Bronchial epithelial cell (primary cell): ENCODE results near the gene PHF13. TPM values are rescaled to one million over a fixed set of nuclear protein-coding genes. Genes with fewer than 3 reads are reported as not detected.
"Not testable (repeated sequence)": the region's sequence is repeated elsewhere in the genome, so short reads cannot be mapped to it uniquely, and the experiment has no call there.

Experiments
- DNase-seq: peaks from one replicate; pipeline ENCODE4 v3.0.0-alpha.2; 2010; ENCODE audit warnings: low read depth
- FAIRE-seq: peaks from 2 replicates; lab custom pipeline; 2011; peaks lifted over from hg19 to GRCh38; lab: Jason Lieb, UNC
- H3K27me3 ChIP-seq: 2 replicates; pipeline ENCODE4 v1.5.1; 2011; ENCODE audit warnings: low read length; ENCODE audit not compliant: control insufficient read depth, insufficient read depth
- H3K36me3 ChIP-seq: 2 replicates; pipeline ENCODE4 v1.5.1; 2011; ENCODE audit warnings: low read length; ENCODE audit not compliant: control insufficient read depth, insufficient read depth
- H3K4me3 ChIP-seq: 2 replicates; pipeline ENCODE4 v1.5.1; 2011; ENCODE audit warnings: mild to moderate bottlenecking, low read depth, low read length, control low read depth
- CTCF ChIP-seq: IDR thresholded peaks from 2 replicates; pipeline ENCODE4 v1.5.1; 2011; ENCODE audit warnings: mild to moderate bottlenecking, moderate library complexity, low read length, control low read depth, inconsistent platforms; ENCODE audit not compliant: insufficient read depth, severe bottlenecking
- total RNA-seq: library from RNA; depleted of rRNA; stranded (reverse); fragments of >200 nt; gene quantifications from 2 replicates; pipeline ENCODE4 v1.2.1, GENCODE V29; 2014

Gene PHF13
- total RNA-seq, 1 donor from 2014 or later: 6.1 TPM

GRCh38 chr1:6652986-6653385 lies 39.5 kb downstream of the PHF13 start:
- H3K36me3 ChIP-seq: peaks cover 17% of the 10 kb centered on the region
- DNase-seq: no peak
- no peak overlapping the region for H3K4me3 ChIP-seq
- no peak for TF ChIP-seq CTCF
- FAIRE-seq: no peak
- no peaks in the 10 kb centered on the region for H3K27me3 ChIP-seq

GRCh38 chr1:6653436-6654290 lies 40.1 kb downstream of the PHF13 start:
- Histone ChIP-seq H3K36me3 (peaks cover 17% of the 10 kb centered on the region), H3K4me3 (no peak overlapping the region), H3K27me3 (no peaks in the 10 kb centered on the region)
- FAIRE-seq (peak; percentile 62), DNase-seq (no peak)
- TF ChIP-seq CTCF: no peak

DNA sequence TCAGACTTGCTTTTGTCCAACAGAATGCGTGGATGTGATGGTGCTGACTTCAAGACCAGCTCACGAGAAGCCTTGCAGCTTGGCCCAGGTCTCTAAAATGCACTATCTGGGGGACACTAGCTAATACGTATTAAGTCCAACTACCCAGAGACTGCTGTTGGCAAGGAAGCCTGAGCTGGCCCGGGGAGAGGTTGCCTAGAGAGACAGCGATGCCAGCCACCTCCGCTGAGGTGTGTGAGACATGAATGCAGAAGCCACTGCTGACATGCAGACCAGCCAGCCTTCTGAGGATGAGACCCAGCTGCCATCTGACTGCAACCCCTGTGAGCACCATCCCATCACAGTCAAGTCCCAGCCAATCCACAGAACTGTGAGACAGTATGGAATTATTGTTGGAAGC lies 43.6 kb downstream of the PHF13 start:
- H3K4me3 ChIP-seq: no peak overlapping the region
- FAIRE-seq: no peak
- no peak for DNase-seq
- no peak for TF ChIP-seq CTCF
- no peaks in the 10 kb centered on the region for H3K27me3 ChIP-seq
- H3K36me3 ChIP-seq: peaks cover 10% of the 10 kb centered on the region

- H3K27me3 ChIP-seq: no peaks in the 10 kb centered on the region
- peaks cover 6% of the 10 kb centered on the region for H3K36me3 ChIP-seq
- H3K4me3 ChIP-seq: no peak overlapping the region
- TF ChIP-seq CTCF: no peak
- DNase-seq (no peak), FAIRE-seq (no peak)
Measured at GRCh38 chr1:6658359-6659060, 45.0 kb downstream of the PHF13 start.

GRCh38 chr1:6660415-6661049 lies 47.0 kb downstream of the PHF13 start:
- Histone ChIP-seq H3K27me3 (no peaks in the 10 kb centered on the region), H3K4me3 (no peak overlapping the region), H3K36me3 (peaks cover 7% of the 10 kb centered on the region)
- FAIRE-seq (no peak), DNase-seq (no peak)
- TF ChIP-seq CTCF: no peak

GRCh38 chr1:6662468-6662867 lies 48.9 kb downstream of the PHF13 start:
- FAIRE-seq, H3K27me3 ChIP-seq, DNase-seq, H3K4me3 ChIP-seq: not testable (repeated sequence)
- H3K36me3 ChIP-seq: peaks cover 14% of the 10 kb centered on the region
